Astrocyte (in vitro differentiated cells and primary cell): ENCODE data around the gene MYEOV.

Experiments used
- CTCF ChIP-seq: IDR thresholded peaks from 2 replicates; pipeline ENCODE4 v1.5.1; 2011; ENCODE audit warnings: low read depth, mild to moderate bottlenecking, inconsistent platforms, low read length, moderate library complexity; ENCODE audit not compliant: insufficient read depth
- EZH2 ChIP-seq: IDR thresholded peaks from 2 replicates; pipeline ENCODE4 v1.6.1; 2012; ENCODE audit warnings: mild to moderate bottlenecking, low read length, inconsistent platforms; ENCODE audit not compliant: insufficient read depth

- TF ChIP-seq CTCF (no peak), EZH2 (no peak)
These were observed 33.3 kb upstream of the MYEOV start for GRCh38 chr11:69260622-69261021.
